H1 (cell line): ENCODE results near the gene MIPEP. TPM values are rescaled to one million over a fixed set of nuclear protein-coding genes. Genes with fewer than 3 reads are reported as not detected.

Experiments
- CTCF ChIA-PET: fragments of 300-600 bp; sonication (Branson Sonifier 250); formaldehyde crosslinking; loops from one replicate; lab custom pipeline; 2021; ENCODE audit not compliant: partially characterized antibody; lab: Charles Lee
- POLR2A ChIA-PET: fragments of 300-600 bp; sonication (Branson Sonifier 250); formaldehyde crosslinking; loops from one replicate; lab custom pipeline; 2021; ENCODE audit warnings: inconsistent platforms; ENCODE audit not compliant: partially characterized antibody; lab: Charles Lee
- DNase-seq, 2 experiments: peaks; one replicate each; pipeline versions ENCODE4 v3.0.0 to v3.0.0-alpha.2; 2010 to 2022; ENCODE audit warnings: low spot score in 2 of 2, low read depth in 1 of 2, mixed read lengths in 1 of 2
- FAIRE-seq: peaks from 2 replicates; lab custom pipeline; 2011; peaks lifted over from hg19 to GRCh38; lab: Jason Lieb, UNC
- H2AFZ ChIP-seq: 2 replicates; pipeline ENCODE4 v1.8.1; 2012; ENCODE audit warnings: low read length, inconsistent platforms
- H2AK5ac ChIP-seq: 2 replicates; pipeline ENCODE4 v1.6.1; 2013; ENCODE audit warnings: low read depth, low read length
- H2BK120ac ChIP-seq: replicated peaks from 2 replicates; pipeline ENCODE3; 2013; ENCODE audit warnings: low read depth, low read length, inconsistent platforms
- H2BK12ac ChIP-seq: 2 replicates; pipeline ENCODE4 v1.6.1; 2013; ENCODE audit warnings: low read depth, low read length
- H2BK15ac ChIP-seq: 2 replicates; pipeline ENCODE4 v1.6.1; 2013; ENCODE audit warnings: low read length
- H2BK20ac ChIP-seq: 2 replicates; pipeline ENCODE4 v1.6.1; 2013; ENCODE audit warnings: low read length
- H2BK5ac ChIP-seq: 2 replicates; pipeline ENCODE4 v1.6.1; 2013; ENCODE audit warnings: low read depth, low read length
- H3K14ac ChIP-seq: 2 replicates; pipeline ENCODE4 v1.6.1; 2013; ENCODE audit warnings: inconsistent platforms; ENCODE audit not compliant: insufficient read length
- H3K18ac ChIP-seq: 2 replicates; pipeline ENCODE4 v1.6.1; 2013; ENCODE audit warnings: low read length; ENCODE audit errors: extremely low read depth
- H3K23ac ChIP-seq: 2 replicates; pipeline ENCODE4 v1.6.1; 2013; ENCODE audit warnings: inconsistent platforms; ENCODE audit not compliant: insufficient read length
- H3K23me2 ChIP-seq: 2 replicates; pipeline ENCODE4 v1.6.1; 2013; ENCODE audit warnings: low read depth, low read length
- H3K27ac ChIP-seq: 2 replicates; pipeline ENCODE4 v1.6.1; 2011; ENCODE audit warnings: low read depth, low read length, inconsistent platforms
- H3K27me3 ChIP-seq, 4 experiments: replicated peaks in 1 of 4; 1 replicate in 1 of 4; 2 replicates in 3 of 4; pipeline versions ENCODE4 v1.6.1 to v1.8.1; 2011 to 2013; ENCODE audit warnings: low read length in 3 of 4, mild to moderate bottlenecking in 3 of 4, inconsistent platforms in 2 of 4, mixed read lengths in 2 of 4, moderate library complexity in 1 of 4; ENCODE audit not compliant: control insufficient read depth in 3 of 4, insufficient read depth in 3 of 4; ENCODE audit errors: extremely low read depth in 1 of 4
- H3K36me3 ChIP-seq, 4 experiments: 2 replicates each; pipeline versions ENCODE4 v1.6.1 to v1.8.1; 2011 to 2013; ENCODE audit warnings: mild to moderate bottlenecking in 4 of 4, low read length in 3 of 4, moderate library complexity in 2 of 4, control low read depth in 1 of 4, inconsistent platforms in 1 of 4; ENCODE audit not compliant: insufficient read depth in 4 of 4, control insufficient read depth in 2 of 4
- H3K4ac ChIP-seq: replicated peaks from 2 replicates; pipeline ENCODE3; 2013; ENCODE audit warnings: low read length, low read depth, mixed read lengths, inconsistent platforms; ENCODE audit not compliant: insufficient read length
- H3K4me1 ChIP-seq, 4 experiments: replicated peaks in 1 of 4; 1 replicate in 1 of 4; 2 replicates in 3 of 4; pipeline versions ENCODE4 v1.6.1 to v1.8.1; 2011 to 2013; ENCODE audit warnings: low read length in 3 of 4, inconsistent platforms in 2 of 4, mixed read lengths in 1 of 4; ENCODE audit not compliant: insufficient read depth in 4 of 4, control insufficient read depth in 3 of 4
- H3K4me2 ChIP-seq, 2 experiments: 2 replicates each; pipeline versions ENCODE4 v1.6.1 to v1.8.1; 2011 to 2013; ENCODE audit warnings: low read depth in 2 of 2, low read length in 2 of 2, control low read depth in 1 of 2, inconsistent platforms in 1 of 2, mild to moderate bottlenecking in 1 of 2; ENCODE audit not compliant: insufficient read depth in 1 of 2
- H3K4me3 ChIP-seq, 4 experiments: fragments of 200-600, 300-600 bp in 1 of 4; sonication (generic), shearing (Covaris generic), sonication (Bioruptor Twin) in 1 of 4; 2 replicates each; pipeline versions ENCODE4 v1.5.1 to v1.8.1; 2011 to 2016; ENCODE audit warnings: low read length in 4 of 4, low read depth in 3 of 4, control low read depth in 2 of 4, inconsistent platforms in 2 of 4, mild to moderate bottlenecking in 2 of 4, mixed read lengths in 1 of 4, moderate library complexity in 1 of 4; ENCODE audit not compliant: insufficient read depth in 2 of 4; ENCODE audit errors: extremely low read depth in 1 of 4
- H3K56ac ChIP-seq: replicated peaks from 2 replicates; pipeline ENCODE3; 2013; ENCODE audit warnings: low read depth, mild to moderate bottlenecking, mixed read lengths, low read length, inconsistent platforms; ENCODE audit not compliant: insufficient read length
- H3K79me1 ChIP-seq: 2 replicates; pipeline ENCODE4 v1.6.1; 2013; ENCODE audit warnings: low read depth, low read length, control low read depth
- H3K79me2 ChIP-seq, 2 experiments: 2 replicates each; pipeline versions ENCODE4 v1.6.1 to v1.8.1; 2012 to 2013; ENCODE audit warnings: low read length in 2 of 2, mild to moderate bottlenecking in 2 of 2, inconsistent platforms in 1 of 2; ENCODE audit not compliant: insufficient read depth in 2 of 2, control insufficient read depth in 1 of 2
- H3K9ac ChIP-seq, 4 experiments: replicated peaks in 1 of 4; 1 replicate in 1 of 4; 2 replicates in 3 of 4; pipeline versions ENCODE4 v1.6.1 to v1.8.1; 2011 to 2013; ENCODE audit warnings: low read depth in 3 of 4, low read length in 3 of 4, control low read depth in 2 of 4, mild to moderate bottlenecking in 2 of 4, moderate library complexity in 2 of 4, inconsistent platforms in 1 of 4; ENCODE audit errors: extremely low read depth in 1 of 4
- H3K9me3 ChIP-seq, 2 experiments: 2 replicates each; pipeline versions ENCODE4 v1.6.1 to v1.8.1; 2012 to 2013; ENCODE audit warnings: mild to moderate bottlenecking in 2 of 2, moderate library complexity in 2 of 2, control low read depth in 1 of 2, inconsistent platforms in 1 of 2, low read depth in 1 of 2, low read length in 1 of 2, mixed read lengths in 1 of 2; ENCODE audit not compliant: insufficient read depth in 2 of 2
- H4K20me1 ChIP-seq, 2 experiments: replicated peaks in 1 of 2; 2 replicates each; pipeline versions ENCODE3 to v1.8.1; 2011 to 2013; ENCODE audit warnings: inconsistent platforms in 2 of 2, low read length in 2 of 2, mild to moderate bottlenecking in 1 of 2; ENCODE audit not compliant: insufficient read depth in 2 of 2, control insufficient read depth in 1 of 2
- H4K5ac ChIP-seq: 2 replicates; pipeline ENCODE4 v1.6.1; 2013; ENCODE audit warnings: low read length, low read depth, mixed read lengths, inconsistent platforms; ENCODE audit not compliant: insufficient read length
- H4K8ac ChIP-seq: 2 replicates; pipeline ENCODE4 v1.8.0; 2013; ENCODE audit warnings: mild to moderate bottlenecking, moderate library complexity, low read length, inconsistent platforms; ENCODE audit not compliant: insufficient read depth; ENCODE audit errors: extremely low read depth
- H4K91ac ChIP-seq: replicated peaks from 2 replicates; pipeline ENCODE3; 2013; ENCODE audit warnings: low read length, mixed read lengths, inconsistent platforms; ENCODE audit not compliant: insufficient read length
- BRCA1 ChIP-seq: IDR thresholded peaks from 2 replicates; pipeline ENCODE4 v1.6.1; 2012; ENCODE audit warnings: low read depth, low read length, improper control_type of control experiment
- EGR1 ChIP-seq: IDR thresholded peaks from 2 replicates; pipeline ENCODE4 v1.6.1; 2011; ENCODE audit warnings: low read depth, low read length, borderline replicate concordance
- EP300 ChIP-seq, 2 experiments: IDR thresholded peaks; 1 replicate in 1 of 2; 2 replicates in 1 of 2; pipeline ENCODE4 v1.6.1; 2011 to 2012; ENCODE audit warnings: low read depth in 2 of 2, low read length in 2 of 2, mild to moderate bottlenecking in 2 of 2, borderline replicate concordance in 1 of 2, inconsistent platforms in 1 of 2, moderate library complexity in 1 of 2
- EZH2 ChIP-seq: fragments of 200-600 bp; sonication (generic); IDR thresholded peaks from 2 replicates; pipeline ENCODE4 v1.7.1; 2012; ENCODE audit warnings: low read depth, mild to moderate bottlenecking, moderate library complexity, low read length, inconsistent platforms; ENCODE audit not compliant: severe bottlenecking
- GABPA ChIP-seq: IDR thresholded peaks from 2 replicates; pipeline ENCODE4 v1.6.1; 2011; ENCODE audit warnings: mild to moderate bottlenecking, low read length, moderate library complexity, borderline replicate concordance; ENCODE audit not compliant: insufficient read depth
- POLR2A ChIP-seq, 2 experiments: IDR thresholded peaks; 1 replicate in 1 of 2; 2 replicates in 1 of 2; pipeline ENCODE4 v1.6.1; 2011; ENCODE audit warnings: low read depth in 2 of 2, low read length in 2 of 2, mild to moderate bottlenecking in 2 of 2; ENCODE audit errors: control extremely low read depth in 1 of 2
- RAD21 ChIP-seq, 2 experiments: IDR thresholded peaks in 1 of 2; conservative IDR thresholded peaks in 1 of 2; 2 replicates each; pipeline ENCODE4 v1.6.1; 2011; ENCODE audit warnings: low read depth in 2 of 2, low read length in 2 of 2, improper control_type of control experiment in 1 of 2, inconsistent platforms in 1 of 2, mild to moderate bottlenecking in 1 of 2, moderate library complexity in 1 of 2
- SP1 ChIP-seq: IDR thresholded peaks from 2 replicates; pipeline ENCODE4 v1.6.1; 2011; ENCODE audit warnings: low read depth, low read length
- SP4 ChIP-seq: IDR thresholded peaks from 2 replicates; pipeline ENCODE4 v1.6.1; 2012; ENCODE audit warnings: low read length, inconsistent platforms
- TBP ChIP-seq: IDR thresholded peaks from 2 replicates; pipeline ENCODE4 v1.6.1; 2011; ENCODE audit warnings: low read depth, low read length, improper control_type of control experiment
- TCF12 ChIP-seq: IDR thresholded peaks from 2 replicates; pipeline ENCODE4 v1.6.1; 2011; ENCODE audit warnings: low read depth, mild to moderate bottlenecking, low read length
- WGBS, 2 experiments: shearing (Covaris generic) in 1 of 2; methylation state at CpG; one replicate each; pipeline versions ENCODE4 v1.1.6 to v1.1.7; 2013 to 2015; ENCODE audit warnings: low lambda C conversion rate in 2 of 2, mixed read lengths in 2 of 2, inconsistent platforms in 1 of 2, low coverage in 1 of 2, missing lambda C conversion rate in 1 of 2; ENCODE audit not compliant: insufficient replicate concordance in 2 of 2, insufficient coverage in 1 of 2, insufficient read length in 1 of 2; ENCODE audit errors: extremely low coverage in 1 of 2, missing lambda C conversion rate in 1 of 2; 5-methylcytosine and 5-hydroxymethylcytosine counted together
- polyA plus RNA-seq, 7 experiments: library from polyadenylated mRNA; depleted of rRNA in 3 of 7; stranded (reverse) in 5 of 7; unstranded in 2 of 7; fragments of >200 nt in 5 of 7; fragments of 200-250 nt in 2 of 7; gene quantifications; 1 replicate in 5 of 7; 2 replicates in 1 of 7; 4 replicates in 1 of 7; pipeline versions ENCODE4 v1.2.1 to v1.2.3, GENCODE V29; 2011 to 2013; ENCODE audit warnings: missing spikeins in 2 of 7, mixed read lengths in 2 of 7
- total RNA-seq: library from RNA; stranded (reverse); fragmentation: NEBNext Ultra II Directional; extraction: Animal tissue kit (Norgen Biotek cat#: 25700); gene quantifications from 2 replicates; pipeline ENCODE4 v1.2.1, GENCODE V29; 2021
- TF ChIP-seq, protein P1 (sequence below), 3 experiments: IDR thresholded peaks; 1 replicate in 2 of 3; 2 replicates in 1 of 3; pipeline versions ENCODE4 v1.5.1 to v1.6.1; 2011; ENCODE audit warnings: low read length in 3 of 3, mild to moderate bottlenecking in 3 of 3, inconsistent platforms in 2 of 3, low read depth in 1 of 3, moderate library complexity in 1 of 3; ENCODE audit not compliant: insufficient read depth in 1 of 3; ENCODE audit errors: control extremely low read depth in 1 of 3

Gene MIPEP
- total and polyA plus RNA-seq, 2 of the 8 experiments (the other 6 are each of a cell fraction or from before 2014, with no cell fraction given): 24.0 to 24.2 TPM

DNA sequence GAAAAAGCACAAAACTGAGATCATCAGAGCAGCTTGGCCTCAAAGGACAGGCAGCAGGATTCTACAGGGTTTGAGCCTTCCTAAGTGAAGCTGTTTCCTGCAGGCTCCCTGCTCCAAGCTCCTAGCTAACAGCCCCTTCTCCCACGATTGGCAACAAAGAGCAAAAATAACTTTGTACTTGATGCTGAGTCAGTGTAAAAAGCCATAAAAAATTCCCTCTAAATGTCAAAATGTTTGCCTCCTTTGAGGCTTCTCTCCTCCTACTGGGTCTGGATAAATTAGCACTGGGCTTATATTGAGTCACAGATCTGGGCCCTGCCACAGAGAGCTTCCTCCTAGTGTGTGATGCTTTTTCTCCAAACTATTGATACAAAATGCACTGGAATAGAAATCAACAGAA, 165.7 kb downstream of the MIPEP start:
- 65% methylated on average over 1 of the region's 1 CpG; no CpG with 5 or more reads in 1 of the 2 experiments for WGBS, 2 experiments
- FAIRE-seq (no peak), DNase-seq (no peak)
- POLR2A ChIA-PET: no interaction called here
- H2BK15ac ChIP-seq: no peak overlapping the region
- H2AFZ ChIP-seq: no peak overlapping the region
- H3K27me3 ChIP-seq: no peaks in the 10 kb centered on the region
- no peaks in the 10 kb centered on the region for H3K36me3 ChIP-seq
- no peaks in the 10 kb centered on the region for H4K20me1 ChIP-seq
- H3K18ac ChIP-seq: no peak overlapping the region
- CTCF ChIA-PET: interaction anchor here (0.8 kb wide), 1 partner anchor 17 kb away, joined by 3 read pairs; no protein-coding TSS in a partner anchor
- no peak overlapping the region for H3K27ac ChIP-seq
- peaks cover 0 to 2% (median 0%) of the 10 kb centered on the region in 4 experiments; a peak in 2 of 7 replicates for H3K4me1 ChIP-seq
- H2BK20ac ChIP-seq: no peak overlapping the region
- H3K4ac ChIP-seq: no peak overlapping the region
- H4K8ac ChIP-seq: no peak overlapping the region
- H4K91ac ChIP-seq: no peak overlapping the region
- H3K23me2 ChIP-seq: no peaks in the 10 kb centered on the region
- H2BK5ac ChIP-seq: no peak overlapping the region
- no peak overlapping the region for H2BK120ac ChIP-seq
- no peak overlapping the region for H3K56ac ChIP-seq
- no peak overlapping the region for H3K14ac ChIP-seq
- no peak overlapping the region for H3K4me3 ChIP-seq
- H3K23ac ChIP-seq: no peak overlapping the region
- no peak overlapping the region for H3K4me2 ChIP-seq
- no peak overlapping the region for H2BK12ac ChIP-seq
- no peaks in the 10 kb centered on the region for H3K79me1 ChIP-seq
- H4K5ac ChIP-seq: no peak overlapping the region
- 0 out of 4 replicates have a peak, but pooled peaks cover 0 to 3% of the 10 kb centered on the region in 2 experiments for H3K9me3 ChIP-seq
- H3K79me2 ChIP-seq: no peaks in the 10 kb centered on the region
- H2AK5ac ChIP-seq: no peak overlapping the region
- no peak overlapping the region for H3K9ac ChIP-seq
- TF ChIP-seq BRCA1 (no peak), POLR2A (IDR thresholded peaks at IDR 0.05; ENCODE audit: control extremely low read depth in 1 of 2, low read depth in 2 of 2, low read length in 2 of 2) (no peak), TCF12 (no peak), GABPA (no peak), EGR1 (no peak), EP300 (IDR thresholded peaks at IDR 0.05; ENCODE audit: borderline replicate concordance in 1 of 2, low read depth in 2 of 2, low read length in 2 of 2) (no peak), SP4 (no peak), RAD21 (IDR thresholded peaks at IDR 0.05 in 1 of 2, conservative IDR thresholded peaks at IDR 0.05 in 1 of 2; ENCODE audit: low read depth in 2 of 2, low read length in 2 of 2) (no peak), EZH2 (no peak), TBP (no peak), SP1 (no peak)
- TF ChIP-seq, protein P1, sequence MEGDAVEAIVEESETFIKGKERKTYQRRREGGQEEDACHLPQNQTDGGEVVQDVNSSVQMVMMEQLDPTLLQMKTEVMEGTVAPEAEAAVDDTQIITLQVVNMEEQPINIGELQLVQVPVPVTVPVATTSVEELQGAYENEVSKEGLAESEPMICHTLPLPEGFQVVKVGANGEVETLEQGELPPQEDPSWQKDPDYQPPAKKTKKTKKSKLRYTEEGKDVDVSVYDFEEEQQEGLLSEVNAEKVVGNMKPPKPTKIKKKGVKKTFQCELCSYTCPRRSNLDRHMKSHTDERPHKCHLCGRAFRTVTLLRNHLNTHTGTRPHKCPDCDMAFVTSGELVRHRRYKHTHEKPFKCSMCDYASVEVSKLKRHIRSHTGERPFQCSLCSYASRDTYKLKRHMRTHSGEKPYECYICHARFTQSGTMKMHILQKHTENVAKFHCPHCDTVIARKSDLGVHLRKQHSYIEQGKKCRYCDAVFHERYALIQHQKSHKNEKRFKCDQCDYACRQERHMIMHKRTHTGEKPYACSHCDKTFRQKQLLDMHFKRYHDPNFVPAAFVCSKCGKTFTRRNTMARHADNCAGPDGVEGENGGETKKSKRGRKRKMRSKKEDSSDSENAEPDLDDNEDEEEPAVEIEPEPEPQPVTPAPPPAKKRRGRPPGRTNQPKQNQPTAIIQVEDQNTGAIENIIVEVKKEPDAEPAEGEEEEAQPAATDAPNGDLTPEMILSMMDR (IDR thresholded peaks at IDR 0.05; ENCODE audit: control extremely low read depth in 1 of 3, insufficient read depth in 1 of 3, low read depth in 1 of 3, low read length in 3 of 3): no peak
